Liver (tissue), 9 donors: ENCODE data around the gene TOMM7. TPM values are rescaled to one million over a fixed set of nuclear protein-coding genes. Genes with fewer than 3 reads are reported as not detected.
A peak's percentile ranks its signal among the peaks of the same experiment; 100 is the strongest.

Experiments
- DNase-seq: peaks from one replicate; pipeline ENCODE4 v3.0.0-alpha.2; 2017; ENCODE audit warnings: low spot score
- H3K27ac ChIP-seq, 2 donors: one replicate each; pipeline ENCODE4 v1.7.0; 2013; ENCODE audit warnings: inconsistent platforms in 2 of 2, low read length in 2 of 2, control low read depth in 1 of 2, low read depth in 1 of 2, mild to moderate bottlenecking in 1 of 2
- H3K27me3 ChIP-seq, 4 donors: one replicate each; pipeline versions ENCODE4 v1.6.1 to v1.7.0; 2013; ENCODE audit warnings: low read length in 3 of 4, inconsistent platforms in 1 of 4, mild to moderate bottlenecking in 1 of 4, moderate library complexity in 1 of 4; ENCODE audit not compliant: control insufficient read depth in 4 of 4, insufficient read depth in 4 of 4
- H3K36me3 ChIP-seq, 4 donors: one replicate each; pipeline versions ENCODE4 v1.6.1 to v1.7.0; 2013; ENCODE audit warnings: low read length in 3 of 4, mild to moderate bottlenecking in 3 of 4, low read depth in 1 of 4, moderate library complexity in 1 of 4; ENCODE audit not compliant: control insufficient read depth in 4 of 4, insufficient read depth in 3 of 4
- H3K4me1 ChIP-seq, 4 donors: one replicate each; pipeline versions ENCODE4 v1.6.1 to v1.7.0; 2013; ENCODE audit warnings: low read length in 3 of 4, mild to moderate bottlenecking in 3 of 4, moderate library complexity in 1 of 4; ENCODE audit not compliant: control insufficient read depth in 4 of 4, insufficient read depth in 4 of 4
- H3K4me3 ChIP-seq, 3 donors: one replicate each; pipeline versions ENCODE4 v1.6.1 to v1.7.0; 2013; ENCODE audit warnings: low read length in 3 of 3, control low read depth in 1 of 3, low read depth in 1 of 3, mild to moderate bottlenecking in 1 of 3
- H3K9ac ChIP-seq, 2 donors: one replicate each; pipeline ENCODE4 v1.7.0; 2013; ENCODE audit warnings: low read length in 2 of 2, mild to moderate bottlenecking in 2 of 2, moderate library complexity in 2 of 2, control low read depth in 1 of 2, low read depth in 1 of 2
- H3K9me3 ChIP-seq, 4 donors: one replicate each; pipeline versions ENCODE4 v1.6.1 to v1.7.0; 2013; ENCODE audit warnings: low read length in 3 of 4; ENCODE audit not compliant: control insufficient read depth in 4 of 4
- FOXA1 ChIP-seq: IDR thresholded peaks from 2 replicates; pipeline ENCODE4 v1.6.1; 2016; ENCODE audit warnings: antibody characterized with exemption
- FOXA2 ChIP-seq: IDR thresholded peaks from 2 replicates; pipeline ENCODE4 v1.6.1; 2016; ENCODE audit warnings: antibody characterized with exemption
- GABPA ChIP-seq, 2 donors: IDR thresholded peaks in 1 of 2; conservative IDR thresholded peaks in 1 of 2; 2 replicates each; pipeline ENCODE4 v1.6.1; 2016; ENCODE audit warnings: antibody characterized with exemption in 2 of 2, mild to moderate bottlenecking in 1 of 2, moderate library complexity in 1 of 2
- HNF4A ChIP-seq, 2 donors: conservative IDR thresholded peaks; 2 replicates each; pipeline ENCODE4 v1.6.1; 2016; ENCODE audit warnings: antibody characterized with exemption in 2 of 2, mild to moderate bottlenecking in 2 of 2
- HNF4G ChIP-seq: IDR thresholded peaks from 2 replicates; pipeline ENCODE4 v1.6.1; 2016; ENCODE audit warnings: antibody characterized with exemption
- JUND ChIP-seq, 2 donors: IDR thresholded peaks; 2 replicates each; pipeline ENCODE4 v1.6.1; 2016; ENCODE audit warnings: antibody characterized with exemption in 2 of 2
- NR2F2 ChIP-seq: IDR thresholded peaks from 2 replicates; pipeline ENCODE4 v1.6.1; 2016; ENCODE audit warnings: antibody characterized with exemption
- RAD21 ChIP-seq, 2 donors: IDR thresholded peaks; 2 replicates each; pipeline ENCODE4 v1.6.1; 2016; ENCODE audit warnings: antibody characterized with exemption in 2 of 2, mild to moderate bottlenecking in 2 of 2
- RXRA ChIP-seq, 2 donors: IDR thresholded peaks; 2 replicates each; pipeline ENCODE4 v1.6.1; 2017 to 2018; ENCODE audit warnings: antibody characterized with exemption in 2 of 2, mild to moderate bottlenecking in 1 of 2
- TAF1 ChIP-seq: conservative IDR thresholded peaks from 2 replicates; pipeline ENCODE4 v1.6.1; 2016; ENCODE audit warnings: antibody characterized with exemption, mild to moderate bottlenecking
- YY1 ChIP-seq: IDR thresholded peaks from 2 replicates; pipeline ENCODE4 v1.6.1; 2016; ENCODE audit warnings: antibody characterized with exemption, mild to moderate bottlenecking
- WGBS: extraction: QIAGEN DNeasy Blood & Tissue Kit; methylation state at CpG from one replicate; pipeline ENCODE4 v1.1.7; 2013; 5-methylcytosine and 5-hydroxymethylcytosine counted together
- polyA plus RNA-seq, 2 donors: library from polyadenylated mRNA; stranded (reverse) in 1 of 2; unstranded in 1 of 2; fragments of 200-250 nt in 1 of 2; fragments of >200 nt in 1 of 2; fragmentation: Nextera tagmentation in 1 of 2; extraction: Ambion mirVana in 1 of 2; gene quantifications; one replicate each; pipeline versions ENCODE4 v1.2.1 to v1.2.3, GENCODE V29; 2013 to 2015
- total RNA-seq, 2 donors: library from RNA; depleted of rRNA; stranded (reverse); fragments of >200 nt; gene quantifications; one replicate each; pipeline ENCODE4 v1.2.3, GENCODE V29; 2014
- TF ChIP-seq, protein P1 (sequence below): IDR thresholded peaks from 2 replicates; pipeline ENCODE4 v1.6.1; 2016; ENCODE audit warnings: antibody characterized with exemption
- TF ChIP-seq, protein P2 (sequence below): IDR thresholded peaks from 2 replicates; pipeline ENCODE4 v1.6.1; 2016; ENCODE audit warnings: antibody characterized with exemption, mild to moderate bottlenecking
- TF ChIP-seq, protein P3 (sequence below): IDR thresholded peaks from 2 replicates; pipeline ENCODE4 v1.6.1; 2016; ENCODE audit warnings: antibody characterized with exemption
- TF ChIP-seq, protein P4 (sequence below): fragments of 150-350 bp; IDR thresholded peaks from 2 replicates; pipeline ENCODE4 v1.5.1; 2017; ENCODE audit warnings: improper control_type of control experiment, low read depth, low read length; ENCODE audit not compliant: missing input control
- donor health status: healthy.
- donor health status: healthy.
- donor health status: healthy.
- donor health status: healthy.
- donor health status: healthy.

TOMM7 gene
- total RNA-seq (10 to 100 TPM; 39.2 to 73.7 TPM), polyA plus RNA-seq (100 to 1,000 TPM; 200 to 271 TPM)

DNA sequence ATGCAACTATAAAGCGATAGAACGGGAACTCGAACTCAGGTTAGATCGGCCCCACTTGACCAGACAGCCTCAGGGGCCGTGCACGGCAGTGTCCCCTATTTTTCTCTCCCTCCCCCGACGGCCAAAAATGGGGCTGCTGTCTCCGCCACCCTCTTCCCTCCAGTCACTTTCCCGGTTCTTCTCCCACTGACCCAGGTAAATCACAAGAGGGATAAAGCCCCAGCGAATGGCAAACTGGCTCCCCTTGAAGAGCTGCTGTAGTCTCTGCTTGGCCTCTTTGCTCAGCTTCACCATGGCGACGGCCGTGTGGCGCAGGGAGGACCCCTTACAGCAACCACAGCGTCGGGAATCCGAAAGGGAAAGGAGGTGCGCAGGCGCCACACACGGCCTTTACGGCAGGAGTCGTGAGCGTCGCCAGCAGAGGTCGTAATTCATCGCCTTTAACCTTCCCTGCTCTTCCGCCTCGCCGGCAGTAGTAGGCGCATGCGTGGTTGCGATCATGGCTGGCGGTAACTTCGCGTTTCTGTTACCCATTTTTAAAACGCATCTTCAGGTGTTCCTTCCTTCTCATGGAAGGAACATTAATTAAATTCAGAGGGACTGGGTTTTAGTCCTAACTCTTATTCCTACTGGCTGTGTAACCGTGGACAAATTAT is at the start of gene TOMM7:
TSS of gene TOMM7 (minus strand) at position 364 of the 656 bp plus-strand sequence. CDS start at position 294, 70 bp downstream.
- peak; percentile 96 for TF ChIP-seq TAF1
- peak in 1 of 2 donors; percentile 83 for TF ChIP-seq GABPA (IDR thresholded peaks at IDR 0.05 in 1 of 2, conservative IDR thresholded peaks at IDR 0.05 in 1 of 2)
- TF ChIP-seq JUND (IDR thresholded peaks at IDR 0.05), result no peak
- TF ChIP-seq HNF4A (conservative IDR thresholded peaks at IDR 0.05), result peak in 1 of 2 donors; percentile 35
- no peak for TF ChIP-seq FOXA2
- TF ChIP-seq, protein P1, sequence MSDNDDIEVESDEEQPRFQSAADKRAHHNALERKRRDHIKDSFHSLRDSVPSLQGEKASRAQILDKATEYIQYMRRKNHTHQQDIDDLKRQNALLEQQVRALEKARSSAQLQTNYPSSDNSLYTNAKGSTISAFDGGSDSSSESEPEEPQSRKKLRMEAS, result peak; percentile 42
- TF ChIP-seq FOXA1, result no peak
- TF ChIP-seq RXRA (IDR thresholded peaks at IDR 0.05), result peak in 1 of 2 donors; percentile 65
- peak; percentile 91 for TF ChIP-seq NR2F2
- TF ChIP-seq, protein P2, sequence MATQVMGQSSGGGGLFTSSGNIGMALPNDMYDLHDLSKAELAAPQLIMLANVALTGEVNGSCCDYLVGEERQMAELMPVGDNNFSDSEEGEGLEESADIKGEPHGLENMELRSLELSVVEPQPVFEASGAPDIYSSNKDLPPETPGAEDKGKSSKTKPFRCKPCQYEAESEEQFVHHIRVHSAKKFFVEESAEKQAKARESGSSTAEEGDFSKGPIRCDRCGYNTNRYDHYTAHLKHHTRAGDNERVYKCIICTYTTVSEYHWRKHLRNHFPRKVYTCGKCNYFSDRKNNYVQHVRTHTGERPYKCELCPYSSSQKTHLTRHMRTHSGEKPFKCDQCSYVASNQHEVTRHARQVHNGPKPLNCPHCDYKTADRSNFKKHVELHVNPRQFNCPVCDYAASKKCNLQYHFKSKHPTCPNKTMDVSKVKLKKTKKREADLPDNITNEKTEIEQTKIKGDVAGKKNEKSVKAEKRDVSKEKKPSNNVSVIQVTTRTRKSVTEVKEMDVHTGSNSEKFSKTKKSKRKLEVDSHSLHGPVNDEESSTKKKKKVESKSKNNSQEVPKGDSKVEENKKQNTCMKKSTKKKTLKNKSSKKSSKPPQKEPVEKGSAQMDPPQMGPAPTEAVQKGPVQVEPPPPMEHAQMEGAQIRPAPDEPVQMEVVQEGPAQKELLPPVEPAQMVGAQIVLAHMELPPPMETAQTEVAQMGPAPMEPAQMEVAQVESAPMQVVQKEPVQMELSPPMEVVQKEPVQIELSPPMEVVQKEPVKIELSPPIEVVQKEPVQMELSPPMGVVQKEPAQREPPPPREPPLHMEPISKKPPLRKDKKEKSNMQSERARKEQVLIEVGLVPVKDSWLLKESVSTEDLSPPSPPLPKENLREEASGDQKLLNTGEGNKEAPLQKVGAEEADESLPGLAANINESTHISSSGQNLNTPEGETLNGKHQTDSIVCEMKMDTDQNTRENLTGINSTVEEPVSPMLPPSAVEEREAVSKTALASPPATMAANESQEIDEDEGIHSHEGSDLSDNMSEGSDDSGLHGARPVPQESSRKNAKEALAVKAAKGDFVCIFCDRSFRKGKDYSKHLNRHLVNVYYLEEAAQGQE, result peak; percentile 62
- TF ChIP-seq, protein P3, sequence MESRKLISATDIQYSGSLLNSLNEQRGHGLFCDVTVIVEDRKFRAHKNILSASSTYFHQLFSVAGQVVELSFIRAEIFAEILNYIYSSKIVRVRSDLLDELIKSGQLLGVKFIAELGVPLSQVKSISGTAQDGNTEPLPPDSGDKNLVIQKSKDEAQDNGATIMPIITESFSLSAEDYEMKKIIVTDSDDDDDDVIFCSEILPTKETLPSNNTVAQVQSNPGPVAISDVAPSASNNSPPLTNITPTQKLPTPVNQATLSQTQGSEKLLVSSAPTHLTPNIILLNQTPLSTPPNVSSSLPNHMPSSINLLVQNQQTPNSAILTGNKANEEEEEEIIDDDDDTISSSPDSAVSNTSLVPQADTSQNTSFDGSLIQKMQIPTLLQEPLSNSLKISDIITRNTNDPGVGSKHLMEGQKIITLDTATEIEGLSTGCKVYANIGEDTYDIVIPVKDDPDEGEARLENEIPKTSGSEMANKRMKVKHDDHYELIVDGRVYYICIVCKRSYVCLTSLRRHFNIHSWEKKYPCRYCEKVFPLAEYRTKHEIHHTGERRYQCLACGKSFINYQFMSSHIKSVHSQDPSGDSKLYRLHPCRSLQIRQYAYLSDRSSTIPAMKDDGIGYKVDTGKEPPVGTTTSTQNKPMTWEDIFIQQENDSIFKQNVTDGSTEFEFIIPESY, result peak; percentile 83
- peak; percentile 64 for TF ChIP-seq RAD21 (IDR thresholded peaks at IDR 0.05)
- TF ChIP-seq, protein P4, sequence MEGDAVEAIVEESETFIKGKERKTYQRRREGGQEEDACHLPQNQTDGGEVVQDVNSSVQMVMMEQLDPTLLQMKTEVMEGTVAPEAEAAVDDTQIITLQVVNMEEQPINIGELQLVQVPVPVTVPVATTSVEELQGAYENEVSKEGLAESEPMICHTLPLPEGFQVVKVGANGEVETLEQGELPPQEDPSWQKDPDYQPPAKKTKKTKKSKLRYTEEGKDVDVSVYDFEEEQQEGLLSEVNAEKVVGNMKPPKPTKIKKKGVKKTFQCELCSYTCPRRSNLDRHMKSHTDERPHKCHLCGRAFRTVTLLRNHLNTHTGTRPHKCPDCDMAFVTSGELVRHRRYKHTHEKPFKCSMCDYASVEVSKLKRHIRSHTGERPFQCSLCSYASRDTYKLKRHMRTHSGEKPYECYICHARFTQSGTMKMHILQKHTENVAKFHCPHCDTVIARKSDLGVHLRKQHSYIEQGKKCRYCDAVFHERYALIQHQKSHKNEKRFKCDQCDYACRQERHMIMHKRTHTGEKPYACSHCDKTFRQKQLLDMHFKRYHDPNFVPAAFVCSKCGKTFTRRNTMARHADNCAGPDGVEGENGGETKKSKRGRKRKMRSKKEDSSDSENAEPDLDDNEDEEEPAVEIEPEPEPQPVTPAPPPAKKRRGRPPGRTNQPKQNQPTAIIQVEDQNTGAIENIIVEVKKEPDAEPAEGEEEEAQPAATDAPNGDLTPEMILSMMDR, result peak; percentile 27
- TF ChIP-seq YY1, result peak; percentile 95
- TF ChIP-seq HNF4G, result no peak

More for the DNA sequence above, at the start of gene TOMM7:
- Histone ChIP-seq H3K36me3 (peaks cover 0 to 2% (median under 1%) of the 10 kb centered on the region in 4 donors), H3K27me3 (no peaks in the 10 kb centered on the region), H3K4me1 (peaks cover 0 to 12% (median 8%) of the 10 kb centered on the region in 4 donors), H3K4me3 (peak within 1 kb of the TSS; percentile 66 to 99 (median 73)), H3K27ac (peak within 1 kb of the TSS; percentile 24 to 80), H3K9ac (peak within 1 kb of the TSS; percentile 74 to 77), H3K9me3 (no peaks in the 10 kb centered on the region)
- WGBS, result under 1% methylated on average over 38 of the region's 38 CpGs
- peak; percentile 85 for DNase-seq
